Mucosa of descending colon (tissue), 3 donors: Measurements from ENCODE around the gene TDP2. TPM values are rescaled to one million over a fixed set of nuclear protein-coding genes. Genes with fewer than 3 reads are reported as not detected.
A peak's percentile ranks its signal among the peaks of the same experiment; 100 is the strongest.
"Not testable (repeated sequence)": the region's sequence is repeated elsewhere in the genome, so short reads cannot be mapped to it uniquely, and the experiment has no call there.

Experiments
- ATAC-seq: fragments of 200-7000 bp; cut with Tn5 transposase; one replicate; pipeline ENCODE4 v1.9.1; 2020; ENCODE audit warnings: mild to moderate bottlenecking, moderate library complexity
- DNase-seq, 3 donors: peaks; one replicate each; pipeline ENCODE4 v3.0.0-alpha.2; 2020
- H3K36me3 ChIP-seq: fragments of 200-600 bp; one replicate; pipeline ENCODE4 v1.8.0; 2021; ENCODE audit warnings: low read depth, mild to moderate bottlenecking
- H3K4me1 ChIP-seq: fragments of 200-600 bp; one replicate; pipeline ENCODE4 v1.8.0; 2021; ENCODE audit warnings: low read depth, mild to moderate bottlenecking
- H3K4me3 ChIP-seq: fragments of 200-600 bp; one replicate; pipeline ENCODE4 v1.8.0; 2021; ENCODE audit warnings: mild to moderate bottlenecking
- H3K9me3 ChIP-seq: fragments of 200-600 bp; one replicate; pipeline ENCODE4 v1.8.0; 2021; ENCODE audit warnings: mild to moderate bottlenecking
- intact Hi-C, 2 donors: fragments of 100-400 bp; cut with DNase I in 1 of 2; cut with micrococcal nuclease in 1 of 2; formaldehyde crosslinking; loops; one replicate each; pipeline versions ENCODE4 v1.11.0 to v1.11.1; 2022; cut with DNase I, micrococcal nuclease
- total RNA-seq, 3 donors: library from RNA; stranded (reverse); fragmentation: NEBNext Ultra II Directional in 2 of 3; extraction: Animal tissue kit (Norgen Biotek cat#: 25700) in 2 of 3; gene quantifications; one replicate each; pipeline versions ENCODE4 v1.2.1 to v1.2.4, GENCODE V29; 2021 to 2023
- TF ChIP-seq, protein P1 (sequence below): fragments of 200-600 bp; IDR thresholded peaks from one replicate; pipeline ENCODE4 v1.8.0; 2022; ENCODE audit warnings: antibody characterized with exemption, mild to moderate bottlenecking
- donor health status: DM: no; HTN: no; CAD: no; lungs with moderate emphysema.
- donor health status: DM: no; HTN: no; CAD: no.
- donor health status: DM: no; HTN: yes; CAD: no.

TDP2 gene
- total RNA-seq, 3 donors from 2014 or later = 146 to 343 (median 173) TPM

DNA sequence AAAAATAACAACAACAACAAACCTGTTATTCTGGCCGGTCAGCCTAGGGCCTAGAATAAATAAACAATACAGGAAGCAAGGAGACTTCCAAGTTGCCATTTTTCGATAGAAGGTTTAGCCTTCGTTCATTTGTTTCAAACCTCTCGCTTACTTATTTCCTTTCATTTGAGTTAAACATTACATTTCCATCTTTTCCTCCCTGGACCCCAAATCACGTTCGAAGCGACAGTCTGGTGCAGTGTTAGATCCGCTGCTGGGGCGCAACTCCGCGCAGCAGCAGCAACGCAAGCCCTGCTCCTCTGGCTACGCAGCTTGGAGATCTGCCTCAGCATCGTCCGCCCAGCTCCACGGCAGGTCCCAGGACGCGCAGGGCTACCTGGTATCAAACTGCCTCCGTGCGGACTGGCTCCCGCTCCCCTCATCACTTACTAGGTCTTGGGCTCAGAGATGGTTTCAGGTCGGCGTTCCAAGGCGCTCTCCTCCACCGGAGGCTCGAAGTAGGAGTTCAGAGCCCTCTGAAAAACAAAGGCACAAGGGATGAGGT lies 530 bp downstream of the TDP2 start:
- H3K36me3 ChIP-seq = no peaks in the 10 kb centered on the region
- ATAC-seq (peak; percentile 48), DNase-seq (peak in 2 of 3 donors; percentile 27 to 76)
- H3K4me3 ChIP-seq = peak overlapping the region; percentile 92
- intact Hi-C loops = loop anchor here in 1 of 2 donors (10.0 kb wide), 1 partner anchor 109 kb away; the partner anchor contains the start of gene GMNN
- TF ChIP-seq, protein P1, sequence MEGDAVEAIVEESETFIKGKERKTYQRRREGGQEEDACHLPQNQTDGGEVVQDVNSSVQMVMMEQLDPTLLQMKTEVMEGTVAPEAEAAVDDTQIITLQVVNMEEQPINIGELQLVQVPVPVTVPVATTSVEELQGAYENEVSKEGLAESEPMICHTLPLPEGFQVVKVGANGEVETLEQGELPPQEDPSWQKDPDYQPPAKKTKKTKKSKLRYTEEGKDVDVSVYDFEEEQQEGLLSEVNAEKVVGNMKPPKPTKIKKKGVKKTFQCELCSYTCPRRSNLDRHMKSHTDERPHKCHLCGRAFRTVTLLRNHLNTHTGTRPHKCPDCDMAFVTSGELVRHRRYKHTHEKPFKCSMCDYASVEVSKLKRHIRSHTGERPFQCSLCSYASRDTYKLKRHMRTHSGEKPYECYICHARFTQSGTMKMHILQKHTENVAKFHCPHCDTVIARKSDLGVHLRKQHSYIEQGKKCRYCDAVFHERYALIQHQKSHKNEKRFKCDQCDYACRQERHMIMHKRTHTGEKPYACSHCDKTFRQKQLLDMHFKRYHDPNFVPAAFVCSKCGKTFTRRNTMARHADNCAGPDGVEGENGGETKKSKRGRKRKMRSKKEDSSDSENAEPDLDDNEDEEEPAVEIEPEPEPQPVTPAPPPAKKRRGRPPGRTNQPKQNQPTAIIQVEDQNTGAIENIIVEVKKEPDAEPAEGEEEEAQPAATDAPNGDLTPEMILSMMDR = no peak
- no peaks in the 10 kb centered on the region for H3K9me3 ChIP-seq
- peaks cover 28% of the 10 kb centered on the region for H3K4me1 ChIP-seq

DNA sequence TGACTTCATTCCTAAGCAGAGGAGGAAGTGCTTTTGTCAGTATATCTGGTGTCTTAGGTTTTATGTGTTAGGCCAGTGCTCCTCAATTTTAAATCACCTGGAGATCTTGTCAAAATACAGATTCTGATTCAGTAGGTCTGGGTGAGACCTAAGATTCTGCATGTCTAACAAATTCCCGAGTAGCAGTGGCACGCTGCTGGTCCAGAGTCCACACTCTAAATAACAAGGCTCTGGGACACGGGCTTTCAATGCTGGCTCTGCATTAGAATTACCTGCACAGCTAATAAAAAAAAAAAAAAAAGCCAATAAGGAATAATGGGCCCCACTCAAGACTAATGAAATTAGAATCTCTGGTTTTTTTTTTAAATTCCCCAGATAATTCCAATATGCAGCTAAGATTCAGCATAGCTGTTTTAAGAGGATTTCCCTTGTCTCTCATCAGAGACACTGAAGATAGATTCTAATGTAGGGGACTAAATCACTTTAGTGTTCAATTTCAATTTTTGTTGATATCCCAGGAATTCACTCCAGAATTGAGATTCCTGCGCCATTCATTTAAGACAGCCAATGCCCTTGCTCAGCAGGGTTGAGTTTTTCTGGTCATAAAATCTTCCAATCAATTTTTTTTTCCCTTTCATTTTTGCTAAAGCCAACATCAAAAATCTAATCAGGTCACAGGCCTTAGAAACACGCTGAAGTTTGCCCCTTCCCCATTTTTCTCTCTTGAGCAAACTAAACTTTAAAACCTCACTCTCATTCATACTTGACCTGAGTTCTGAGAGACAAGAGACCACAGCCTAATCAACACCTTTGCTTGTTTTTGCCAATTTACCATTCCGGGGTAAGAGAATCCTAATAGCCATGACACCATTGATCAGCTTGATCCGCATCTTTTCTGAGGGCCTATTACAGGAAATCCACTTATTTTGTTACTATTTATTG lies 2.4 kb downstream of the TDP2 start:
- H3K4me1 ChIP-seq = peaks cover 43% of the 10 kb centered on the region
- DNase-seq = peak in 2 of 3 donors; percentile 44 to 59
- H3K4me3 ChIP-seq = peak overlapping the region; percentile 1
- intact Hi-C loops = loop anchor here in 1 of 2 donors (10.0 kb wide), 1 partner anchor 110 kb away; the partner anchor contains the start of gene GMNN
- no peaks in the 10 kb centered on the region for H3K36me3 ChIP-seq
- ATAC-seq = no peak
- TF ChIP-seq, protein P1 = no peak
- H3K9me3 ChIP-seq = no peaks in the 10 kb centered on the region

DNA sequence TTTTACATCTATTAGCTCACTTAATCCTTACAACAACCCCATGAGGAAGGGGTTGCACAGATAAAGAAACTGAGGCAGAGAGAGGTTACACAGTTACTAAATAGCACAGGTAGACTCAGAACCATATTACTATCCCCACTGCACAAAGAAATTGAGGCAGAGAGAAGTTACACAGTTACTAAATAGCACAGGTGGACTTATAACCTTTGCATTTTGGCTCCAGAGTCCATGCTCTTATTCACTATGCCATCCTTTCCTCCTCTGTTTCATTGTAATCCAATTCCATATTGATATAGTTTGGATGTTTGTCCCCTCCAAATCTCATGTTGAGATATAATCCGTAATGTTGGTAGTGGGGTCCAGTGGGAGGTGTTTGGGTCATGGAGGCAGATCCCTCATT lies 3.5 kb downstream of the TDP2 start:
- ATAC-seq (peak; percentile 13), DNase-seq (peak in 1 of 3 donors; percentile 63)
- no peaks in the 10 kb centered on the region for H3K9me3 ChIP-seq
- no peaks in the 10 kb centered on the region for H3K36me3 ChIP-seq
- no peak overlapping the region for H3K4me3 ChIP-seq
- peaks cover 46% of the 10 kb centered on the region for H3K4me1 ChIP-seq
- intact Hi-C loops = loop anchor here in 1 of 2 donors (10.0 kb wide), 1 partner anchor 112 kb away; the partner anchor contains the start of gene GMNN
- TF ChIP-seq, protein P1 = no peak

DNA sequence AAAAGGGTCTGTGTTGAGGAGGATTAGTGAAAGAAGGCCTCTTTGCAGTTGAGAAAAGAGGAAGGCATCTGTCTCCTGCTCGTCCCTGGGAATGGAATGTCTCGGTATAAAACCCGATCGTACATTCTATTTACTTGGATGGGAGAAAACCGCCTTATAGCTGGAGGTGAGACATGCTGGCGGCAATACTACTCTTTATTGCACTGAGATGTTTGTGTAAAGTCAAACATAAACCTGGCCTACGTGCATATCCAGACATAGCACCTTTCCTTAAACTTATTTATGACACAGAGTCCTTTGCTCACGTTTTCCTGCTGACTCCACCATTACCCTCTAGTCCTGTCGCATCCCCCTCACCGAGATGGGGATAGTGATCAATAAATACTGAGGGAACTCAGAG lies 4.5 kb downstream of the TDP2 start:
- DNase-seq = peak in 1 of 3 donors; percentile 69
- Histone ChIP-seq H3K9me3 (no peaks in the 10 kb centered on the region), H3K4me1 (peaks cover 40% of the 10 kb centered on the region), H3K4me3 (no peak overlapping the region), H3K36me3 (no peaks in the 10 kb centered on the region)
- TF ChIP-seq, protein P1 = no peak
- ATAC-seq = no peak
- intact Hi-C loops = loop anchor here in 1 of 2 donors (10.0 kb wide), 1 partner anchor 113 kb away; the partner anchor contains the start of gene GMNN

DNA sequence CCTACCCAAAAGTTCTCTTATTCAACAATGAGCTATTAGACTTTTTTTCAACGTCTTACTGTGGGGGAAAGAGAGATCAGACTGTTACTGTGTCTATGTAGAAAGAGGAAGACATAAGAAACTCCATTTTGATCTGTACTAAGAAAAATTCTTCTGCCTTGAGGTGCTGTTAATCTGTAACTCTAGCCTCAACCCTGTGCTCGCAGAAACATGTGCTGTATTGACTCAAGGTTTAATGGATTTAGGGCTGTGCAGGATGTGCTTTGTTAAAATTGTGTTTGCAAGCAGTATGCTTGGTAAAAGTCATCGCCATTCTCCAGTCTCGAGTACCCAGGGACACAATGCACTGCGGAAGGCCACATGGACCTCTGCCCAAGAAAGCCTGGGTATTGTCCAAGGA lies 4.9 kb downstream of the TDP2 start:
- peaks cover 40% of the 10 kb centered on the region for H3K4me1 ChIP-seq
- ATAC-seq, H3K9me3 ChIP-seq, H3K36me3 ChIP-seq, H3K4me3 ChIP-seq: not testable (repeated sequence)
- intact Hi-C loops = loop anchor here in 1 of 2 donors (10.0 kb wide), 1 partner anchor 113 kb away; the partner anchor contains the start of gene GMNN
- DNase-seq = peak in 1 of 3 donors; percentile 41
